Measurements from ENCODE around the gene HNMT. TPM values are rescaled to one million over a fixed set of nuclear protein-coding genes. Genes with fewer than 3 reads are reported as not detected.
A peak's percentile ranks its signal among the peaks of the same experiment; 100 is the strongest.

HNMT gene
- total and polyA plus RNA-seq, 2 of the 13 experiments (the other 11 are each of a cell fraction or from before 2014, with no cell fraction given) = 279 to 309 TPM

GRCh38 chr2:137928547-137929518 lies 35.4 kb upstream of the HNMT start (continued):
- TF ChIP-seq SMAD1 (CRISPR knock-in tag; IDR thresholded peaks at IDR 0.05; ENCODE audit: borderline replicate concordance, low read depth) (no peak), CBX2 (IDR thresholded peaks at IDR 0.05; ENCODE audit: low read depth, low read length) (no peak), CBX2 (CRISPR knock-in tag; IDR thresholded peaks at IDR 0.05; ENCODE audit: low read depth) (no peak), KDM6A (CRISPR knock-in tag; IDR thresholded peaks at IDR 0.05; ENCODE audit: low read depth) (no peak; the same call in 1 of the 2 replicates), RAD21 (CRISPR knock-in tag; IDR thresholded peaks at IDR 0.05) (no peak), PAF1 (CRISPR knock-in tag; IDR thresholded peaks at IDR 0.05) (no peak), CREM (IDR thresholded peaks at IDR 0.05) (peak; percentile 92), CREM (CRISPR knock-in tag; IDR thresholded peaks at IDR 0.05) (no peak), TP53 (CRISPR knock-in tag; conservative IDR thresholded peaks at IDR 0.05) (0 out of 2 replicates have a peak, but pooled peaks have one; percentile 32), MEIS2 (CRISPR knock-in tag; IDR thresholded peaks at IDR 0.05) (0 out of 2 replicates have a peak, but pooled peaks have one; percentile 17), THAP11 (CRISPR knock-in tag; IDR thresholded peaks at IDR 0.05) (peak; percentile 66), ZNF720 (CRISPR knock-in tag; IDR thresholded peaks at IDR 0.05) (no peak), ZNF414 (CRISPR knock-in tag; IDR thresholded peaks at IDR 0.05) (no peak), PHF5A (CRISPR knock-in tag; IDR thresholded peaks at IDR 0.05; ENCODE audit: low read depth, unreplicated experiment) (no peak), NRL (CRISPR knock-in tag; IDR thresholded peaks at IDR 0.05; ENCODE audit: borderline replicate concordance) (no peak), GRHL1 (CRISPR knock-in tag; conservative IDR thresholded peaks at IDR 0.05) (no peak), CEBPG (CRISPR knock-in tag; IDR thresholded peaks at IDR 0.05) (peak; percentile 70), PLRG1 (conservative IDR thresholded peaks at IDR 0.05) (no peak), ZNF781 (CRISPR knock-in tag; IDR thresholded peaks at IDR 0.05; ENCODE audit: borderline replicate concordance, not compliant biosample characterization) (no peak), ZNF512 (CRISPR knock-in tag; IDR thresholded peaks at IDR 0.05) (no peak), CBX5 (CRISPR knock-in tag; IDR thresholded peaks at IDR 0.05; ENCODE audit: borderline replicate concordance) (no peak), SKIL (CRISPR knock-in tag; IDR thresholded peaks at IDR 0.05; ENCODE audit: borderline replicate concordance) (peak; percentile 95), ZNF326 (CRISPR knock-in tag; IDR thresholded peaks at IDR 0.05; ENCODE audit: borderline replicate concordance) (no peak), ZNF232 (CRISPR knock-in tag; IDR thresholded peaks at IDR 0.05; ENCODE audit: borderline replicate concordance) (no peak)

Measured in HepG2 (cell line).